Measurements from ENCODE around the gene RHBDD1.

DNA sequence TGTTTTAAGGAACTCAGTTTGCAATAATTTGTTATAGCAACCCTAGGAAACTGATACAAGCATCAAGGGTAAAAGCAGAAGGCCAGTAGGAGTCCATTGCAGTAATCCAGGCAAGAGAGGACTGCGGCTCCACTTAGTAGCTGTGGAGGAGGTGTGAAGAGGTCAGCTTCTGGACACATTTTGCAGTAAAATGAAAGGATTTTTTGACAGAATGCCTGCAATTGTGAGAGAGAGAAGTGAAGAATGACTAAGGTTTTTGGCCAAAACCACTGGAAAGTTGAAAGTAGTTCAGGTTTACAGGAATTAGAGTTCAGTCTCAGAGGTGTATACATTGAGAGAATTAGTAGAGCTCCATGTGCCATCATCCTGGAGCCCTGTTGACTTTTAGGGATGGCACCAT lies 129.5 kb downstream of the RHBDD1 start:
- TF ChIP-seq, protein P1, sequence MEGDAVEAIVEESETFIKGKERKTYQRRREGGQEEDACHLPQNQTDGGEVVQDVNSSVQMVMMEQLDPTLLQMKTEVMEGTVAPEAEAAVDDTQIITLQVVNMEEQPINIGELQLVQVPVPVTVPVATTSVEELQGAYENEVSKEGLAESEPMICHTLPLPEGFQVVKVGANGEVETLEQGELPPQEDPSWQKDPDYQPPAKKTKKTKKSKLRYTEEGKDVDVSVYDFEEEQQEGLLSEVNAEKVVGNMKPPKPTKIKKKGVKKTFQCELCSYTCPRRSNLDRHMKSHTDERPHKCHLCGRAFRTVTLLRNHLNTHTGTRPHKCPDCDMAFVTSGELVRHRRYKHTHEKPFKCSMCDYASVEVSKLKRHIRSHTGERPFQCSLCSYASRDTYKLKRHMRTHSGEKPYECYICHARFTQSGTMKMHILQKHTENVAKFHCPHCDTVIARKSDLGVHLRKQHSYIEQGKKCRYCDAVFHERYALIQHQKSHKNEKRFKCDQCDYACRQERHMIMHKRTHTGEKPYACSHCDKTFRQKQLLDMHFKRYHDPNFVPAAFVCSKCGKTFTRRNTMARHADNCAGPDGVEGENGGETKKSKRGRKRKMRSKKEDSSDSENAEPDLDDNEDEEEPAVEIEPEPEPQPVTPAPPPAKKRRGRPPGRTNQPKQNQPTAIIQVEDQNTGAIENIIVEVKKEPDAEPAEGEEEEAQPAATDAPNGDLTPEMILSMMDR (IDR thresholded peaks at IDR 0.05), result no peak
- TF ChIP-seq POLR2A (IDR thresholded peaks at IDR 0.05), result no peak

All from uterus (tissue), 2 donors.